NCI-H2107 treated with DMSO at 0.1 percent for 48 hours (cell line): ENCODE results near the gene RNF223.

Source experiments
- DNase-seq: peaks from one replicate; lab custom pipeline; 2025; ENCODE audit not compliant: unreplicated experiment; lab: John Stamatoyannopoulos, UW

Gene RNF223

GRCh38 chr1:1073743-1074587, at the start of gene RNF223:
Gene RNF223, minus strand, starts transcription at chr1:1074306. Its CDS starts 1,740 bp downstream, at chr1:1072566.
- no peak for DNase-seq

- DNase-seq, result no peak
These were observed 48.9 kb upstream of the RNF223 start for GRCh38 chr1:1122981-1123480.

GRCh38 chr1:1122078-1122811, 48.1 kb upstream of the RNF223 start:
- no peak for DNase-seq

DNA sequence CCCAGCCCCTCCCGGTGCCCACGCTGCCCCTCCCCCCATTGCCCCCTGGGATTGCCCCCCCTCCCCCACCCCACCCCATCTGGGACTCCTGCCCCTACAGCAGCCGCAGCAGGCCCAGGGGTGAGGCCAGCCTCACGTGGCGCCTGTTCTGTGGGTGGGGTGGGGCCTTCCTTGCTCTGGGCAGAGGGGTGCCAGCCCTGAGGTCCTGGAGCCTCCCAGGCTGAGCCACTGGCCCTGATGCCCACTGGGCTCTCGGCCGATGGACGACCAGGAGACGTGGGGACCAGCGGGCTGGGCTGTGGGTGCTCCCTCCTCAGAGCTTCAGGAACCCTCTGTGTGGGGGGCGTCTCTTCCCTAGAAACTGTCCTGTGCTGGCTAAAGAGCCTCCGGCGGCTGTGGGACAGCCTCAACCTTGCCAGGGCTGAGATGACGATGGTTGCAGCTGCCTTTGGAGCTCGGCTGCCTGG, 47.5 kb upstream of the RNF223 start:
- DNase-seq, result no peak

DNA sequence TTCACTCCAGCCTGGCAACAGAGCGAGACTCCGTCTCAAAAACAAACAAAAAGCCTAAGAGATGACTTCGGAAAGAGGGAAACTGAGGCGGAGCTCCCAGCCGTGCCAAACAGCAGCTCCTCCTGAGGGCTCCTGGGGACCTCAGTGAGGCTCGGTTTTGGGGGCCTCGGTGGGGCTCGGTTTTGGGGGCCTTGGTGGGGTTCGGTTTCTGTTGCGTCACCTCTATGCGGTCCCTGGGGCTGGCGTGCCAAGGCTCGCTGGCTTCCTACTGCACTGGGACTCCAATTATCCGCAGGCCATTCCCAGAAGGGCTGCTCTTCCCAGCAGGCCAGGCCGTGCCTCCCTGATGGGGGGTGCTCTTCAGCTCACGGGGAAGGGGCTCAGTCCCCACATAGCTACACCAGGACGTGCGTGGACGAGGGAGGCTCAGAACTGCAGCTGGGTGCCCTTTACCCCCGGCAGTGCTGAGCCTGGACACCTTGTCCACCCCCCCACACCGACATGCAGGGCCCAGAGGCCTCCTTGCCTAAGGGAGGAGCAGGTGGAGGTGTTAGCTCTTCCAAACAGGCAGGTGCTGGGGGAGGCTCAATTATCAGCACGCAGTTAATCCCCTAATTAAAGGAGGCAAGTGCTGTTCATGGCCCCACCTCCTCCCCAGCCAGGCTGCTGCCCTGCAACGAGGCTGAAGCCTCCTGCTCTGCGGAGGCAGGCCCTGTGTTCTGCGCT, 46.9 kb upstream of the RNF223 start:
- no peak for DNase-seq

DNA sequence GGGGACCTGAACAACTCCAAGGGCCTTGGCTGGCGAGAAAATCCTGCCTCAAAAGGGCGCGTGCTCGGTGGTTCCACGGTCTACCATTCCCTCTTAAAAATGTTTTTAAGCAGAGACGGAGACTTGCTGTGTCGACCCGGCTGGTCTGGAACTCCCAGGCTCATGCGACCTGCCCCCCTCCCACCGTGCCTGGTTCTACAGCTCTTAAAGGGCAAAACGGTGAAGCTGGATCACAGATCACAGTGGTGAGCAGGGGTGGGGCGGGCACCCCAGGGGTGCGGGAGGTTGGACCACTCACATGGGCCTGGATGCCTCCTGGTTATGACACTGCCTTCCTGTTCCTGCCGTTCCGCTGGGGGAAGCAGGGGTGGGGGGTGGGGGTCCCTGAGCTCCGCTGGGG, 46.0 kb upstream of the RNF223 start:
- DNase-seq, result no peak

DNA sequence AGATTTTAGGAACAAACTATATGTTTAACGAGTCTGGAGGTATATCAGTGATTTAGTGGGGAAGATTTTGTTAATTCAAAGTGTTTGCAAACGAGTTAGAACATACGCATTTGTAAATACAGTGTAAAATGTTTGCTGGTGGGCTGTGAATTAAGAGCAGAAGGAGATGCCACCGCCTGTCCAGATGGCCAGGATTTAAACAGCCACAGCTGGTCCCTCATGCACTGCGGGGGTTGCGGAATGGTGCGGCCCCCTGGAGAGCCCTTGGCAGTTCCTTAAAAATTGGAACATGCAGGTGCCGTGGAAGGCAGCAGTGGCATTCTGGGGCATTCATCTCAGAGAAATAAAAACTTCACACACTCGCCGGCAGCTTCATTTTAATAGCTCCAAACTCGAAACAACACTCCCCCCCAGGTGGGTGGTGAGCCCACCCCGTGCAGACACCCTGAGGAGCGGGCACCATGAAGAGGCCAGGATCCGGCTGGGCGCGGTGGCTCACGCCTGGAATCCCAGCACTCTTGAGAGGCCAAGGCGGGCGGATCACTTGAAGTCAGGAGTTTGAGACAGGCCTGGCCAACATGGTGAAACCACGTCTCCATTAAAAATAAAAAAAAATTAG, 45.3 kb upstream of the RNF223 start:
- DNase-seq, result no peak

GRCh38 chr1:1118876-1119220, 44.7 kb upstream of the RNF223 start:
- DNase-seq, result no peak

DNA sequence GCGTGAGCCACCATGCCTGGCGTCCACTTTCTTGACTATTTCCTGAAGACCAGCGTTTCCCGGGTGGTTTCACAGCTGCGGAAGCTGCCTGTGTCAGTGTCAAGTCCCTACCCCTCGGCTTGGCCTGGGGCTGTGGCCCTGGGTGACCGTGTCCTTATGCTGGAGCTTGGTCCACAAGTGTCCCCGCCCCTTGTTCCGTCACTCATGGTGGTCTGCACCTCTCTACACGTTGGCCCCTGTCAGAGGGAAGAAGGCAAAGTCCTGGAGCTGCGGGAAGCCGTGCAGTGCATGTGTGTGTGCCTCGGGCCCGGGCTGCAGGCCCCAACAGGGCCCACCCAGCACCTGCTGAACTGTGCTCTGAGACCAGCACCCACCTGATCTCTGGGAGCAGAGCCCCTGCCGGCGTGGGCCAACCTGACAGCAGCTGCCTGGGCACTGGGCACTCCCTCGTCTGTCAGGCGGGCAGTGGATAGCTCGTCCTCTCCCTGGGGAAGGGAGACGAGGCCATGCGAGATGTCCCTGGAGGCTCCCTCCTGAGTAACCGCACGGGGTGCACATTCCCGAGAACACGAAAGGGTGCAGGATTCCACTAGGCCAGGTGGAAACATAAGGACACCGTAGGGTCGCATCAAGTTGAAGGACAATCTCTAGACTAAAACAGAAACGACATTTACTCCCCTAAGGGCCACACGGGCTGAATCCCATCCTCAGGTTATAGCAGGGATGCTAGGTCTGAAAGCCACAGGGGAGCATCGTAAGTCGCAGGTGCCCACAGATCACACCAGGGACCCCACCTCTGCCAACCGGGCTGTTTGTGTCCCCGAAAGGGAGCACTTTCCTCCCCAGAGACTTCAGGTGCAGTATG, 44.1 kb upstream of the RNF223 start:
- no peak for DNase-seq

GRCh38 chr1:1117469-1117831, 43.3 kb upstream of the RNF223 start:
- DNase-seq, result no peak

DNA sequence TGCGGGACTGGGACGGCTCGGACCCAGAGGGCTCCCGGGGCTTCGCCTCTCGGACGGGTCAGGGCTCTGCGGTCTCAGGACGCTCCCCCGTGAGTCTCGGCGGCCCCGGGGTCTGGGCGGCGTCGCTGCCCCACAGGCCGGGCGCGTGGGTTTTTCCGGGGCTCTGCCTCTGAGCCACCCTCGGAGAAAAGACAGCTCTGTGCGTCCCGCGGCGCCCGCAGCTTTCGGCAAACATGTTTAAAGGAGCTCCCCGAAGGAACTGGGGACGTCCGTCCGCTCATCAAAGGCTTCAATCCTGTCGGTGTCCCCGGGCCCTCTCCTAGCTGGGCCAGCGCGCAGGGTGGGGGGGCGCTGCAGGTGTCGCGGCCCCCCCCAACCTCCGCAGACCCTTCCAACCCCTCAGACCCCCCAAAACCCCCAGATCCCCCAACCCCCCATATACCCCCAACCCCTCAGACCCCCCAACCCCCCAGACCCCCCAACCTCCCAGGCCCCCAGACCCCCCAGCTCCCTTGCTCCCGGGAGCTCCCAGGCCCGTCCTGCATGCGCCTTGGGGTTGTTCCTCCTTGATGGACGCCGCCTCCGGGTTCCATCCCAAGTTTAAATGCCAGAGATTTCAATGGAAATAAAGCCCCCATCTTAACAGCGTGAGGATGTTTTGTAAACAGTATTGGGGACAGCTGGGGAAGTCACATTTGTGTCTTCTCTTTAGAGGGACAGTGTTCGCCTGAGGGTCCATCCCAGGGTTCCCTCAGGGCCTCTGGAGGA, 42.8 kb upstream of the RNF223 start:
- DNase-seq, result no peak

DNA sequence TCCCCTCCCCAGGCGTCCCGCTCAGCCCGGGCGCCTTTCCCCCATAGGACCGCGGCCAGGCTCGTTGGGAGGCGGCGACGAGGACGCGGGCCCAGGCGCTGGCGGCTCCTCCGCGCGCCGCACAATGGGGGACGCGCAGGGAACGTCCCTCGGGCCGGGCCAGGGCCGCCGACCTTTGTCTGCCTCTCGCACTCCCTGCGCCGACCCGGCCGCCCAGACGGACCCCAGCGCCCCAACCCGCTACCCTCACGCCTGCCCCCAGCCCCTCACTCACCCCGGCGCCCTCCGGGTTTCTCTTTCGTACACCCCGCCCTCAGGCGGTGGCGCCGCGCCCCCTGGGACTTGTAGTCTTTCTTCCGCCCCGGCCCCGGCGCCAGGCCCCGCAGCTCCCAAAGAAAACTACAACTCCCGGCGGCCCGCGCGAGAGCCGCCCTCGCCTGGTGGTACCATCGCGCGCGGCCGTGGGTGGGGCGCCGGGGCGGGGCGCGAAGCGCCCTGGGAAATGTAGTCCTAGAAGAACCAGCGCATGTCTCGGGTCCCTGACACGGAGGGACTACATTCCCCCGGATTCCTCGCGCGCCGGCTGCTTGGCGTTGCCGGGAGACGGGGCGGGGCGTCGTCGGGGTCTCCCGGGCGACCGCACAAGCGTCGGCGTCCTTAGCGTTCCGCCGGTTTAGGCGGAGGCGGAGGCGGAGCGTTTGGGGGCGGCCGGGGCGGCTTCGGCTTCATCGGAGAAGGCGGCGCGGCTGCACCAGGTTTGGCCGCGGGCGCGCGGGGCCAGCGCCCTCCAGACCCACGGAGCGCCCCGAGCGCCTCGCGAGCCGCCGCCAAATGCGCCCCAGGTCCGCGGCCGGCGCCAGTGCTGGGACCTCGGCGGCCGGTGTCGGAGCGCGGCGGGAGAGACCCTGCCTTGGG, 41.9 kb upstream of the RNF223 start, which contains the start of gene C1orf159:
Gene C1orf159 (minus strand): TSS at position 304 of the 915 bp plus-strand sequence. CDS start 24,546 bp downstream, outside the sequence.
- no peak for DNase-seq

GRCh38 chr1:1115136-1115785, 41.2 kb upstream of the RNF223 start:
- DNase-seq, result no peak

- DNase-seq, result no peak
These were observed 40.3 kb upstream of the RNF223 start for GRCh38 chr1:1114431-1114830.

- no peak for DNase-seq
These were observed 38.3 kb upstream of the RNF223 start for GRCh38 chr1:1112237-1112985.

- no peak for DNase-seq
These were observed 37.6 kb upstream of the RNF223 start for GRCh38 chr1:1111516-1112236.
